GM10248 (cell line): Measurements from ENCODE around the gene NOP9.

ENCODE experiments used
- CTCF ChIA-PET: fragments of 300-600 bp; sonication (Branson Sonifier 250); formaldehyde crosslinking; extraction: SDS; loops from one replicate; lab custom pipeline; 2021; ENCODE audit warnings: antibody characterized with exemption; lab: Yijun Ruan, JAX
- POLR2A ChIA-PET: fragments of 350-650 bp; sonication (Branson Sonifier 250); formaldehyde crosslinking; extraction: SDS; loops from one replicate; lab custom pipeline; 2020; ENCODE audit warnings: antibody characterized with exemption; lab: Yijun Ruan, JAX
- DNase-seq: peaks from one replicate; pipeline ENCODE4 v3.0.0; 2012; ENCODE audit errors: extremely low spot score
- CTCF ChIP-seq: IDR thresholded peaks from 2 replicates; pipeline ENCODE4 v1.5.1; 2012; ENCODE audit warnings: mild to moderate bottlenecking, low read depth; ENCODE audit errors: extremely low read depth, missing control alignments, control extremely low read depth

The NOP9 gene

GRCh38 chr14:24317141-24317928, 17.7 kb downstream of the NOP9 start:
- POLR2A ChIA-PET: no interaction called here
- no peak for TF ChIP-seq CTCF
- CTCF ChIA-PET: interaction anchor here (1.0 to 8.8 kb wide), 6 partner anchors 9 to 115 kb away, joined by 4 to 58 read pairs (median 14); partner anchors contain the start of genes ADCY4 and CIDEB
- DNase-seq: no peak

- no peak for DNase-seq
- ChIA-PET POLR2A (interaction anchor here (0.7 kb wide), 1 partner anchor 110 kb away, joined by 8 read pairs; no protein-coding TSS in a partner anchor), CTCF (interaction anchor here (1.0 to 21.9 kb wide), 4 partner anchors 11 to 112 kb away, joined by 3 to 629 read pairs (median 35); partner anchors contain the start of genes ADCY4, CBLN3, CIDEB and KHNYN)
- TF ChIP-seq CTCF: no peak
These were observed 21.7 kb downstream of the NOP9 start for GRCh38 chr14:24321212-24321975.

GRCh38 chr14:24322672-24323071, 23.0 kb downstream of the NOP9 start:
- no peak for TF ChIP-seq CTCF
- ChIA-PET CTCF (interaction anchor here (0.7 to 21.9 kb wide), 9 partner anchors 10 to 763 kb away, joined by 3 to 629 read pairs (median 3); partner anchors contain the start of genes ADCY4, CBLN3, CIDEB and KHNYN), POLR2A (no interaction called here)

GRCh38 chr14:24323341-24323740, 23.7 kb downstream of the NOP9 start:
- no peak for TF ChIP-seq CTCF
- CTCF ChIA-PET: interaction anchor here (0.9 to 21.9 kb wide), 7 partner anchors 9 to 764 kb away, joined by 3 to 629 read pairs (median 3); partner anchors contain the start of genes ADCY4, CBLN3, CIDEB and KHNYN
- POLR2A ChIA-PET: interaction anchor here (0.5 kb wide), 1 partner anchor 16 kb away, joined by 3 read pairs; the partner anchor contains the start of gene CIDEB

More at GRCh38 chr14:24322672-24323071, 23.0 kb downstream of the NOP9 start:
- DNase-seq: no peak

GRCh38 chr14:24324024-24324423, 24.4 kb downstream of the NOP9 start:
- POLR2A ChIA-PET: interaction anchor here (0.5 kb wide), 1 partner anchor 16 kb away, joined by 3 read pairs; the partner anchor contains the start of gene CIDEB
- TF ChIP-seq CTCF: no peak
- CTCF ChIA-PET: interaction anchor here (0.8 to 21.9 kb wide), 5 partner anchors 9 to 110 kb away, joined by 3 to 629 read pairs (median 11); partner anchors contain the start of genes ADCY4, CBLN3, CIDEB and KHNYN
- DNase-seq: no peak

More at GRCh38 chr14:24323341-24323740, 23.7 kb downstream of the NOP9 start:
- DNase-seq: no peak
